AG09319 (cell line): ENCODE results near the gene AQP10.

Experiments
- DNase-seq: peaks from one replicate; pipeline ENCODE4 v3.0.0-alpha.2; 2010; ENCODE audit warnings: low read depth; ENCODE audit errors: extremely low read depth
- TF ChIP-seq, protein P1 (sequence below): IDR thresholded peaks from 2 replicates; pipeline ENCODE4 v1.5.1; 2011; ENCODE audit warnings: low read depth, mild to moderate bottlenecking, inconsistent platforms, low read length, moderate library complexity

Gene AQP10

DNA sequence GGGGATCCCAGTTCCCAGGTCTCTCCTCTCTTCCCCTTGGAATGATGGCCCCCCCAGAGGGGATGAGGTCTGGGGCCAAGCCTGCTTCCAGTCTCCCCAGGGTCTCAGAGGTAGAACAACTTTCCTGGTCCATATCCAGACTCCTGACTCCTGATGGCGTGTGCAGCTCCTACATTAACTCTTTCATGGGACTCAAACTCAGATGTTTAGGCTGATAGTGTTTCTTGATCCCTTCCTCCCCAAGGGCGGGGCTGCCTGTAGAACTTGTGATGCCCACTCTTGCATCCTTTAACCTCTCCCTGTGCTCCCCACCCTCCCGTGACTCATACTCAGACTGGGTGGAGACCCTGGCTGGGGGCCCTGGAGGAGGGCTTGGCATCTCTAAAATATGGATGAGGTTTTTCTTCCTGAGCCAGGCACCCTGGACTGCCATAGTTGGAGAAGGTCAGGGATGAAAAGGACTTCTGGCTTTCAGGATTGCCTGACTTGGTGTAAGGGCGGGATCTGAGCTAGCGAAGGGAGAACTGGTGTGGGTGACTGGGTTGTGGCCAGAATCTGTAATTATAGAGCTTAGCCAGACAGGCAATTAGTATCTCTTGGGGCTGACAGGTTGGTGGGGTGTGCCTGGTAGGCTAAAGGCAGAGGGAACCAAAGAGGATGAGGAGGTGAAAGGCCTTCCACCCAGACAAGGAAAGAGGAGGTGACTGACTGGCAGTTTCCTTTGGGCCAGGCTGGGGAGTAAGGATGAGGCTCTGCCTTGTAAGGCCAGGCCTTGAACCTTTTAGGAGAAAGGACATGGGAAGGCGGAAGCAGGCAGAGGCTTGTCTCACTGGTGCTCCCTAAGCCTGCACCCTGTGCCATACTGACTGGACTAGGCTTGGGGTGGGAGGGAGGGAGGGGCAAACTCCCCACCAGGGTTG, 5.9 kb downstream of the AQP10 start:
- TF ChIP-seq, protein P1, sequence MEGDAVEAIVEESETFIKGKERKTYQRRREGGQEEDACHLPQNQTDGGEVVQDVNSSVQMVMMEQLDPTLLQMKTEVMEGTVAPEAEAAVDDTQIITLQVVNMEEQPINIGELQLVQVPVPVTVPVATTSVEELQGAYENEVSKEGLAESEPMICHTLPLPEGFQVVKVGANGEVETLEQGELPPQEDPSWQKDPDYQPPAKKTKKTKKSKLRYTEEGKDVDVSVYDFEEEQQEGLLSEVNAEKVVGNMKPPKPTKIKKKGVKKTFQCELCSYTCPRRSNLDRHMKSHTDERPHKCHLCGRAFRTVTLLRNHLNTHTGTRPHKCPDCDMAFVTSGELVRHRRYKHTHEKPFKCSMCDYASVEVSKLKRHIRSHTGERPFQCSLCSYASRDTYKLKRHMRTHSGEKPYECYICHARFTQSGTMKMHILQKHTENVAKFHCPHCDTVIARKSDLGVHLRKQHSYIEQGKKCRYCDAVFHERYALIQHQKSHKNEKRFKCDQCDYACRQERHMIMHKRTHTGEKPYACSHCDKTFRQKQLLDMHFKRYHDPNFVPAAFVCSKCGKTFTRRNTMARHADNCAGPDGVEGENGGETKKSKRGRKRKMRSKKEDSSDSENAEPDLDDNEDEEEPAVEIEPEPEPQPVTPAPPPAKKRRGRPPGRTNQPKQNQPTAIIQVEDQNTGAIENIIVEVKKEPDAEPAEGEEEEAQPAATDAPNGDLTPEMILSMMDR, result no peak
- peak; percentile 85 for DNase-seq

GRCh38 chr1:154327466-154328317, 6.8 kb downstream of the AQP10 start:
- TF ChIP-seq, protein P1, result no peak
- no peak for DNase-seq

- no peak for DNase-seq
- TF ChIP-seq, protein P1, result no peak
These were observed 7.6 kb downstream of the AQP10 start for GRCh38 chr1:154328318-154329151.

DNA sequence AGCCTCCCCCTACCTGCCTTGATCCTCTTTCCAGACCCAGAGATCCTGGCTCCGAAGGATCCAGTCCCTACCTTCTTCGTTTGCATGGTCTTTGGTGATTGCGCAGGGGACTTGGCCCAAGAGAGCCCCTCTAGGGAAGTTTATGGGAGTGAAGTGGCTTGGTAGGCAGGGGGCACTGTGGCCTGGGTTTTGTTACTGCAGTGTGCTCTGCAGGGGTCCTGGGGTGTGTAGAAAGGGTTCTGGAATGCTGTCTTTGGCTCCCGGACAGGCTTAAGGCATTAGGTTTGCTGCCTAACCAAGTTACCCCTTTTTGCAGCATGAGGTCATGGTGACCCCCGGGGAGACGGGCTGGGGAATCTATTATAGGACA, 8.2 kb downstream of the AQP10 start:
- DNase-seq, result no peak
- TF ChIP-seq, protein P1, result peak; percentile 22

DNA sequence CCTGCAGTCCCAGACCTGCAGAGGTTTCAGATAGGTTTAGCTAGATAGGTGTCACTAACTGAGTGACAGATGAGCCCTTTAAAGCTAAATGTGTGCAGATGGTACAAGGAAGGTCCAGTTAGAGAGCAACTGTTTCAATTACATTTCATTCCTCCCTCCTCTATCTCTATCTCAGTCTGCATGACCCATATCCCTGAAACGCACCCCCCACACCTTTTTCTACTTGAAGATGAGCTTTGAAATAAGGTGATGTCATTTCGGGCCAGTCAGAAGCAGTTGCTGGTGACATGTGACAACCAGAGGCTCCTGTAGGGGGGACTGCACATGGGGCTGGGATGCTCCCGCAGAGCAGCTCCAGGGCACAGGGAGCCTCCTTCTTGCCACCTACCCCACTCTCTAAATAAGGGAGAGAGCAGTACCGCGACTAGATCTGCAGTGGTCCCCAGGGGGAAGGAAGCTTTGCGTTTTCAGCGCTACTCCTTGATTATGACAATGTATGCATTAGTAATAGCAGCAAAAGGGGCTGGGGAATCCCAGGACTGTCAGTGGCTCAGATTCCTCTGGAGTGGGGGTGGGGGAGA, 8.7 kb downstream of the AQP10 start:
- TF ChIP-seq, protein P1, result no peak
- DNase-seq, result no peak

GRCh38 chr1:154330669-154331068, 9.8 kb downstream of the AQP10 start:
- TF ChIP-seq, protein P1, result no peak
- DNase-seq, result no peak
